Superior temporal gyrus (tissue), 1 donor: ENCODE measurements around the gene TNS2.
"Not testable (repeated sequence)": the region's sequence is repeated elsewhere in the genome, so short reads cannot be mapped to it uniquely, and the experiment has no call there.

ENCODE experiments used
- DNase-seq: peaks from one replicate; pipeline ENCODE4 v3.0.0-alpha.2; 2016; ENCODE audit errors: extremely low spot score

Gene TNS2

DNA sequence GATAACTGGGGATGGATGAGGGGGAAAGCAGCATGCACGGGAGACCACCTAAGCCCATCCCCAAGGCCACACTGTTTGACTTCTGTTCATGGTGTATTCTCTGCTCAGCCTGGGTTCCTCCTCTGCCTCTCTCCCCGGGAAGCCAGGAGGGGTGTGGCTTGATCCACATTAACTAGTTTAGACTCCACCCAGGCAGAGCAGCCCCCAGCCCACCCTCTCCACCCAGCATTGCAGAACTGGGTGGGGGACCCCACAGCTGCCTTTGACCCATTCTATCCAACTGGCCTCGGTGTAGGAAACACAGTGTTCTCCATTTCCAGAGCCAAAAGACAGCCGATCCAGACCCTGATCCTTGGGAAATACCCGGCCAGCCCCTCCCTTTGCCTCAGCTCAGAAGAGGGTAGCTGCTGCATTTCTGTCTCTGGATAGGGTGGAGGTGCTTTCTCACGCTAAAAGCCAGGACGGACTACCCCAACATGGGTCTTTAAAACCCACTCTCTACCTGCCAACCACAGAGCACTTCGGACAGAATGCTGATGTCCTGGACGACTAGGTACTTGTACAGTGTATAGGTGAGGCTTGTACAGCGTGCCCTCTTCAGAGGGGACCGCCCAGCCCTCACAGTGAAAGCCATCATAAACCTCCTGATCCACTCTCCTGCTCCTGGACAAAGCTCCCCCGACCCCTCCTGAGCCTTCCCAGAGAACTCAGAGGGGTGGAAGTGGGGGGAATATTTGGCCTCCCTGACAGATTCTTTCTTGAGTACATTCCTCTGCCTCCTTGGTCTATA, 20.0 kb downstream of the TNS2 start:
- no peak for DNase-seq

- DNase-seq: no peak
These were observed 21.1 kb downstream of the TNS2 start for GRCh38 chr12:53070877-53071492.

DNA sequence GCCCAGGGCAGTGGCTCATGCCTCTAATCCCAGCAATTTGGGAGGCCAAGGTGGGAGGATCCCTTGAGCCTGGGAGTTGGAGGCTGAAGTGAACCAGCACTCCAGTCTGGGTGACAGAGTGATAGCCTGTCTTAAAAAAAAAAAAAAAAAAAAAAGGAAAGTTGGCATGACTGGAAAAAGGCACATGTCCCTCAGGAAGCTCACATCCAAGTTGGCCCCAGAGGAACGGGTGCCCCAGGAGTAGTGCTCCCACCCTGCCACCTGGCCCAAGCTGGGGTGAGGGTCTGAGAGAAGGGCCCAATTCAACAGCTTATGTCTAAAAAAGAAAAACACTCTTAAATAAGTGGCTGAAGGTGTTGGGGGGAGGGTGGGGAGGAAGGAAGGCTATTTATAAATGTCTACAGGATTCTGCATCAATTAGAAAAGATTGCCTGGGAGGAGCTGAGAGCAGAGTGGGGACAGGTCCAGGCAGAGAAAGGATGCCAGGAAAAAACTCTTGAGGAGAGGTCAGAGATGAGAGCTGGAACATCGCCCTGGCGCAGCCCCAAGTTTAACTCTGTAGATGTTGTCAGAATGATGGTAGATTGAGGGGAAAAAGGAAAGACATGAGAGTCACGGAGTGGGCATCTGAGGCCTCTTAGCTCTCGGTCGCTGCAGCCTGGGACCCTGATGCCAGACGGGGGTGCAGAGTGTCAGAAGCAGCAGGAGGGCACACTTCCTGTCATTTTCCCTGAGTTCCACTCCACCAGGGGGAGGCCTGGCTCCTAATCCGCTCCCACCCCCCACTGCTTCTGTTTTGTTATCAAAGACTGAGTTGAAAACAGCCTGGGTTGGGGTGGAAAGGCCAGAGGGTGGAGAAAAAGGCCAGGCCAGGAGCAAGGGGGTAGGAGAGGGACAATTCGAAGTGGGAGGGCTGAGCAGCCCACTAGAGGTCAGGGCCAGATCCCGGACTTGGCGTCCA, 22.0 kb downstream of the TNS2 start:
- DNase-seq: no peak

GRCh38 chr12:53073881-53074280, 24.0 kb downstream of the TNS2 start:
- no peak for DNase-seq

GRCh38 chr12:53074283-53074998, 24.6 kb downstream of the TNS2 start:
- DNase-seq: no peak

DNA sequence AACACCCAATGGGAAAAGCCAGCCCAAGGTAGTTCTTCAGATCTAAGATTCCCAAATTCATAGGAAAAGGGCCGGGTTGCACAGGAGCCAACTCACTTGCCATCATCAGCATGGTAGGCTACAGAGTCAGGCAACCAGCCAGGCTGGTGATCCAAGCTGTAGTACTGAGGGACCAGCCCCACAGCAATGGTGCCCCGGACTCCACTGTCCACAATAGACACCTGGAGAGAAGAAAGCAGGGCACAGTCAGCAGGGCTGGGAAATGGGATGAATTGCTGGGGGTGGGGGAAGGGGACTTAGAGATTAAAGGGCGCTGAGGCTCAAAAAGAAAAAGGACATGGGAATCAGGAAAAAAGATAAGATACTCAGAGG, 25.1 kb downstream of the TNS2 start:
- DNase-seq: no peak

DNA sequence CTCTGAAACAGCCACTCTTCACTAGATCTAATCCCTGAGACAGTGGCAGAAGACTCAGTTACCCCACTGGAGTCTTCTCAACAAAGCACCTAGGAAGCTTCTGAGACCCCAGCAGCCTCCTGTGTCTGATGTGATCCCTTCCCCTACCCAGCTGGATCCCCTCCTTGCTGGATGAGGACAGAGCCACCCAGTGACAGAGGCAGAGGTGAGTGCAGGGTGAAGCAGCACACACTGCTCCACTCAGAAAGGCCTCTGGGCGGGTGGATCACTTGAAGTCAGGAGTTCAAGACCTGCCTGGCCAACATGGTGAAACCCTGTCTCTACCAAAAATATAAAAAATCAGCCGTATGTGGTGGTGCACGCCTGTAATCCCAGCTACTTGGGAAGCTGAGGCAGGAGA, 26.6 kb downstream of the TNS2 start:
- DNase-seq: no peak

DNA sequence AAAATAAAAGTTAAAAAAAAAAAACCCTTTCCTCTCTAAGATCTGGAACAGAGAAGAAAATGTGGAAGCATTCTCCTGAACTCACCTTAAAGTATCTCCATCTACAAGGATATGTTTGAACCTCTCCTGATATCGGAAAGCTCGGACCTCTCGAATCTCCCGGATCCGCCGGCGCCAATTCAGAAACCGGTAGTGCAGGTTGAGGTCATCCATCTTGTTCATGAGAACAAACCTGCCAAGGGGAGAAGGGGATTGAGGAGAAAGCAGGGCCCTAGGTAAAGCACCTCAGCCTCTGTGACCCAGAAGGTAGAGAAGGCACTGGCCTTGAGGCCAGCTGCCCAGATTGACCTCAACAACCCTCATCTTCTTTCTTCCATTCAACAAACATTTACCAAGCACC, 27.2 kb downstream of the TNS2 start:
- DNase-seq: no peak

- peak; percentile 41 for DNase-seq
These were observed 28.8 kb downstream of the TNS2 start for GRCh38 chr12:53078425-53079225.

DNA sequence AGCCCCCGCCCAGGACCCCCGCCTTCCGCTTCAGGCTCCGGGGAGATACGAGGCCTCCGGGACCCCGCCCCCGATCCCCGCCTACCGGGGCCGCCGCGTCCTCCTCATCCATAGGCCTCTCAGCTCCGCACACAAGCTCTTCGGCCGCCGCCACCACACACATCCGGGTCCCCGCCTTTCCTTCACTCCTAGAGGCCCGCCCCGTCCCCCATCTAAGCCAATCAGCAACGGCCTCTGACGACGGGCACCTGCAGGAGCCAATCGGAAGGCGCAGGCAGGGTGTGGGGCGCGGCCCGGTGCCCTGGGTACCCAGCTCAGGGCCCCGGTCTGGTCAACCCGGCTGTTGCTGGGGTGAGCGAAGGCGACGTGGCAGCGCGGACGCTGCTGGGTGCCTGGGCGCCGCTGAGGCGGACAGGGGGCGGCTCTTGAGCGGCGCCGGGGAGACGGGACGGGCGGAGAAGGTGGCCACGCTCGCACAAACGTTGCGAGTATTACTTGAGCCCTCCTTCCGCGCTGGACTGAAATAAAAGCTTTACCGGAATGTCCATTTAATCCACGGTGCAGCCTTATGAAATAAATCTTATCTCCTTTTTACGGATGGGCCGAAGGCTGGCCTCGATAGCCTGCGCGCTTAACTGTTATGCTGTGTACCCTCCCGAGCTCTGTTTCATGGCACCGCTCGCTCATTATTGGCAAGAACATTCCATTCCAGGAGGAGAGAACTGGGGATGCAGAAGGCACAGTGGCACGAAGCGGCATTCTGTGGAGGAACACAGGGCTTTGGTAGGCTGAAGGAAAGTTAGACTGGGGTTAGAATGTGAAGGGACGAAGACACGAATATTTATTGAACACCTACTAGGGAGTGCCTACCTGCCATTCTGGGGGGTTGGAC, 29.6 kb downstream of the TNS2 start, which contains the start of gene SPRYD3:
Gene SPRYD3, minus strand, starts transcription at position 165 of the 892 bp plus-strand sequence. Its CDS starts 57 bp downstream, at position 108.
- peak; percentile 98 for DNase-seq

GRCh38 chr12:53082637-53083175, 32.8 kb downstream of the TNS2 start:
- no peak for DNase-seq

DNA sequence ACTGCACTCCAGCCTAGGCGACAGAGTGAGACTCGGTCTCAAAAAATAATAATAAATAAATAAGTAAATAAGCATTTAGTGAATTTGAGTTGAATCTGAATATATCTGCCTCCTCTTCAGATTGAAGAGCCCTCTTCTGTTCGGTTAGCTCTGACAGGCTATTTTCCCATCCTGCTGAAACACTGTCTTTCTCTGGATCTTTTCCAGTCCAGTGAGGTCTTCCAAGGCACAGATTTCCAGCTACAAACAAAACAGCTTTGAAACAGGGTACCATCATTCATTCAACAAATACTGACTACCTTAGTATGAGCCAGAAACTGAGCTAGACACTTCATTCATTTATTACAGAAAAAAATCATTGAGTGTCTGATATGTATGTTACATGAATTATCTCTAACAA, 36.5 kb downstream of the TNS2 start:
- no peak for DNase-seq

DNA sequence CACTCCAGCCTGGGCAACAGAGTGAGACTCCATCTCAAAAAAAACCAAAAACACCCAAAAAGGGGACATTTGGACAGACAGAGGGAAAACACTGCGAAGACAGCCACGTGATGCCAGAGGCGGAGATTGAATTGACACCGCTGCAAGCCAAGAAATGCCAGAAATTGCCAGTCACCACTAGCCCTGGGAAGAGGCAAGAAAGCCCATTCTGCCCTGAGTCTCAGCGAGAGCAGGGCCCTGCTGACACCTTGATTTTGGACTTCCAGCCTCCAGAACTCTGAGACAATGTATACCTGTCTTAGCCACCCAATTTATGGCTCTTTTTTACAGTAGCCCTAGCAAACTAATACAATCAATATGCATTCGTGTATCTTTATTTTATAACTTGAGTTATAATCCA, 40.2 kb downstream of the TNS2 start:
- no peak for DNase-seq

- DNase-seq: no peak
These were observed 40.7 kb downstream of the TNS2 start for GRCh38 chr12:53090554-53090953.

GRCh38 chr12:53091756-53092155, 41.9 kb downstream of the TNS2 start:
- no peak for DNase-seq

DNA sequence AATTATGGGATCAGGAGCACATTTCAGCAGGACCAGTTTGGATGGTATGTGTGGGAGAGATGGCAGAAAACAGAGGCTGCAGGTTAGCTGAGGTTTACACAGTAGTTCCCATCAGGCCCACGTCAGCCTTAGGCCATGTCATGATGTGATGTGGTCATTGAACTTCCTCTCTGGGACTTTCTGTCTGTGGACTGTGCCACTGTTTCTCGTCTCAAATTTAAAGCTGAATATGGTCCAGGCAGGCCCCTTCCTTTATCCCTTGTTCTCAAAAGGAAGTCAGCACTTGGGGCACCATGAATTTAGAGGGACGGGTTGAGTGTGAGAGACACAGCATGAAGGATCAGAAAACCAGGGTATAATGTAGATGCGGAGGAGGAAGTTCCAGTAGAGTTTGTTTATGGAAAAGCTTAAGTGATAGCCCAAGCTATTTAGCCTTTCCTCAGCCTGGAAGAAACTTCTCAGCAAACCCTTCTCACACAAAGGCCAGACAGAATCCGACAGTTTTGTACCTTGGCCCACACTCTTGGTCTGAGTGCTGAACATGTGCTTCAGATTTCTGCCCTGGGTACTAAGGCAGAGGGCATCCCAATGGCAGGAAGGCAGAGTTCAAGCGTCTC, 44.0 kb downstream of the TNS2 start:
- no peak for DNase-seq

DNA sequence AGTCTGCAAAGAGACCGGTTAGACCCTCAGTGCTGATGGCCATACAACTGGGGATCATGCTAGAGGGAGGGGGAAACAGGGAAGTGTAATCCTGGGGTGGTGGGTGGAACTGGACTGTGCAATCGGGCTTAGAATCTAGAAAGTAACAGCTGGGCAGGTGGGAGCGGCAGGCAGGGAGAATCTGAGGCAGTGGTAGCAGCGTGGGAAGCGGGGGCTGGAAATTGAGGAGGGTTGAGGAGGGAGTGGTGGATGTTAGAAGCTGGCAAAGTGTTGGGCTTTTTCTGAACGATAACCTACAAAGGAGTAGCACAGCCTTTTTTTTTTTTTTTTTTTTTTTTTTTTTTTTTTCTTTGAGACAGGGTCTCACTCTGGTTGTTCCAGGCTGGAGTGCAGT, 44.5 kb downstream of the TNS2 start:
- no peak for DNase-seq

DNA sequence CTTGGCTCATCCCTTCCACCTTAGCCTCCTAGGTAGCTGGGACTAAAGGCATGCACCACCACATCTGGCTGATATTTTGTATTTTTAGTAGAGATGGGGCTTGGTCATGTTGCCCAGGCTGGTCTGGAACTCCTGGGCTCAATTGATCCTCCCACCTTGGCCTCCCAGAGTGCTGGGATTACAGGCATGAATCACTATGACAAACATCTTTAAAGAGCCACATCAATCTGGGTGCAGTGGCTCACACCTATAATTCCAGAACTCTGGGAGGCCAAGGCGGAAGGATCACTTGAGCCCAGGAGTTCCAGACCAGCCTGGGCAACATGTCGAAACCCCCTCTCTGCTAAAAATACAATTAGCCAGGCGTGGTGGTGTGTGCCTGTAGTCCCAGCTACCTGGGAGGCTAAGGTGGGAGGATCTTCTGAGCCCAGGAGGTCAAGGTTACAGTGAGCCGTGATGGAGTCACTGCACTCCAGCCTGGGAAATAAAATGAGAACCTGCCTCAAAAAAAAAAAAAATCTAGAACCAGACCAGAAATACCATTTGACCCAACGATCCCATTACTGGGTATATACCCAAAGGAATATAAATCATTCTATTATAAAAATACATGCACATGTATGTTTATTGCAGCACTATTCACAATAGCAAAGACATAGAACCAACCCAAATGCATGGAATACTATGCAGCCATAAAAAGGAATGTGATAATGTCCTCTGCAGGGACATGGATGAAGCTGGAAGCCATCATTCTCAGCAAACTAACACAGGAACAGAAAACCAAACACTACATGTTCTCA, 45.1 kb downstream of the TNS2 start:
- DNase-seq: not testable (repeated sequence)
